Breast epithelium (tissue), 3 donors: ENCODE measurements around the gene SSX2IP.

ENCODE experiments used
- CTCF ChIP-seq, 3 donors: fragments of 450-650 bp; IDR thresholded peaks; one replicate each; pipeline ENCODE4 v1.5.1; 2016 to 2017; ENCODE audit warnings: antibody characterized with exemption in 3 of 3, mild to moderate bottlenecking in 3 of 3, moderate library complexity in 3 of 3
- POLR2A ChIP-seq: fragments of 450-650 bp; IDR thresholded peaks from one replicate; pipeline ENCODE4 v1.6.1; 2016; ENCODE audit warnings: antibody characterized with exemption, mild to moderate bottlenecking, moderate library complexity
- POLR2AphosphoS5 ChIP-seq, 3 donors: sonication (generic); formaldehyde crosslinking; IDR thresholded peaks; one replicate each; pipeline ENCODE4 v1.6.1; 2017; ENCODE audit warnings: antibody characterized with exemption in 3 of 3

- TF ChIP-seq CTCF (IDR thresholded peaks at IDR 0.05) (no peak), POLR2A (no peak), POLR2AphosphoS5 (IDR thresholded peaks at IDR 0.05) (no peak)
Observed at GRCh38 chr1:84715342-84716019, 25.2 kb upstream of the SSX2IP start.
